Bronchial epithelial cell (primary cell): ENCODE results near the gene THSD4. TPM values are rescaled to one million over a fixed set of nuclear protein-coding genes. Genes with fewer than 3 reads are reported as not detected.

ENCODE experiments used
- DNase-seq: peaks from one replicate; pipeline ENCODE4 v3.0.0-alpha.2; 2010; ENCODE audit warnings: low read depth
- FAIRE-seq: peaks from 2 replicates; lab custom pipeline; 2011; peaks lifted over from hg19 to GRCh38; lab: Jason Lieb, UNC
- H3K27me3 ChIP-seq: 2 replicates; pipeline ENCODE4 v1.5.1; 2011; ENCODE audit warnings: low read length; ENCODE audit not compliant: control insufficient read depth, insufficient read depth
- H3K36me3 ChIP-seq: 2 replicates; pipeline ENCODE4 v1.5.1; 2011; ENCODE audit warnings: low read length; ENCODE audit not compliant: control insufficient read depth, insufficient read depth
- H3K4me3 ChIP-seq: 2 replicates; pipeline ENCODE4 v1.5.1; 2011; ENCODE audit warnings: mild to moderate bottlenecking, low read depth, low read length, control low read depth
- total RNA-seq: library from RNA; depleted of rRNA; stranded (reverse); fragments of >200 nt; gene quantifications from 2 replicates; pipeline ENCODE4 v1.2.1, GENCODE V29; 2014
- TF ChIP-seq, protein P1 (sequence below): IDR thresholded peaks from 2 replicates; pipeline ENCODE4 v1.5.1; 2011; ENCODE audit warnings: mild to moderate bottlenecking, moderate library complexity, low read length, control low read depth, inconsistent platforms; ENCODE audit not compliant: insufficient read depth, severe bottlenecking

THSD4 gene
- total RNA-seq, 1 donor from 2014 or later = 14.5 TPM

DNA sequence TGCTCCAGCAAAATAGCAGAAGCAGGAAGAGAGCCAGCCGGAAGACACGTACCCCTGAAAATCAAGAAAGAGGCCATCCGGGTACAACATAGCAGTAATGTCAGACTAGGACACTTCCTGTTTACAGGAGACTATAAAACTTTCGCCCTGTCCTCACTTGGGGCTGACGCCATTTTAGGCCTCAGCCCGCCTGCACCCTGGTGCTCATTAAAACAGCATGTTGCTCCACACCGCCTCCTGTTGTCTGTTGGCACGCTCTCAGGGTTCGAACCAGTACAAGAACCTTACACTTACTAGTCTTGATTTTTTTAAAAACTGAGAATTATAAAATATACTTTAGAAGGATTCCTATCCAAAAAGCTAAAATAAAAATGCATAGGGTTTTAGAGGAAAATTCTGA lies 535.3 kb downstream of the THSD4 start:
- no peaks in the 10 kb centered on the region for H3K36me3 ChIP-seq
- TF ChIP-seq, protein P1, sequence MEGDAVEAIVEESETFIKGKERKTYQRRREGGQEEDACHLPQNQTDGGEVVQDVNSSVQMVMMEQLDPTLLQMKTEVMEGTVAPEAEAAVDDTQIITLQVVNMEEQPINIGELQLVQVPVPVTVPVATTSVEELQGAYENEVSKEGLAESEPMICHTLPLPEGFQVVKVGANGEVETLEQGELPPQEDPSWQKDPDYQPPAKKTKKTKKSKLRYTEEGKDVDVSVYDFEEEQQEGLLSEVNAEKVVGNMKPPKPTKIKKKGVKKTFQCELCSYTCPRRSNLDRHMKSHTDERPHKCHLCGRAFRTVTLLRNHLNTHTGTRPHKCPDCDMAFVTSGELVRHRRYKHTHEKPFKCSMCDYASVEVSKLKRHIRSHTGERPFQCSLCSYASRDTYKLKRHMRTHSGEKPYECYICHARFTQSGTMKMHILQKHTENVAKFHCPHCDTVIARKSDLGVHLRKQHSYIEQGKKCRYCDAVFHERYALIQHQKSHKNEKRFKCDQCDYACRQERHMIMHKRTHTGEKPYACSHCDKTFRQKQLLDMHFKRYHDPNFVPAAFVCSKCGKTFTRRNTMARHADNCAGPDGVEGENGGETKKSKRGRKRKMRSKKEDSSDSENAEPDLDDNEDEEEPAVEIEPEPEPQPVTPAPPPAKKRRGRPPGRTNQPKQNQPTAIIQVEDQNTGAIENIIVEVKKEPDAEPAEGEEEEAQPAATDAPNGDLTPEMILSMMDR = no peak
- H3K4me3 ChIP-seq = no peak overlapping the region
- DNase-seq (no peak), FAIRE-seq (no peak)
- no peaks in the 10 kb centered on the region for H3K27me3 ChIP-seq

DNA sequence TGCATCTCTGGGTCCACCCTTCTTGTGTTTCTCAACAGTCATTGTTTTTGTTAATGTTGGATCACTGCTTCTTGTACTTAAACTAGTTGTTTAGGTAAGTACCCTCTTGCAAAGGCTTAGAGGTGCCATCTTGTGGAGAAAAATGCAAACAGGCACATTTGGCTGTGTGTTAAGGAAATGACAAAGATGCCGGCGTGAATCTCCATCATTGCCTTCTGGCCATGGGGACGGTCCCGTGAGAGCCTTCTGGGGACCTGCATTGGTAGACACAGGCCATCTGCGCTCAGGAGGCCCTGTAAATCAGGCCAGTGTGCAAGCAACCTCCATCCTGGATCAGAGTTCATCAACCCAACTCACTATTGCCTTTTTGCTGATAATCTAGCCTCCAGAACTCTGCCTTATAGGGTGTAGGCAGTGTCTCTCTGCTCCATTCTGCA lies 536.5 kb downstream of the THSD4 start:
- TF ChIP-seq, protein P1 = peak; percentile 62
- peak; percentile 76 for DNase-seq
- Histone ChIP-seq H3K4me3 (no peak overlapping the region), H3K36me3 (no peaks in the 10 kb centered on the region), H3K27me3 (no peaks in the 10 kb centered on the region)
- no peak for FAIRE-seq

DNA sequence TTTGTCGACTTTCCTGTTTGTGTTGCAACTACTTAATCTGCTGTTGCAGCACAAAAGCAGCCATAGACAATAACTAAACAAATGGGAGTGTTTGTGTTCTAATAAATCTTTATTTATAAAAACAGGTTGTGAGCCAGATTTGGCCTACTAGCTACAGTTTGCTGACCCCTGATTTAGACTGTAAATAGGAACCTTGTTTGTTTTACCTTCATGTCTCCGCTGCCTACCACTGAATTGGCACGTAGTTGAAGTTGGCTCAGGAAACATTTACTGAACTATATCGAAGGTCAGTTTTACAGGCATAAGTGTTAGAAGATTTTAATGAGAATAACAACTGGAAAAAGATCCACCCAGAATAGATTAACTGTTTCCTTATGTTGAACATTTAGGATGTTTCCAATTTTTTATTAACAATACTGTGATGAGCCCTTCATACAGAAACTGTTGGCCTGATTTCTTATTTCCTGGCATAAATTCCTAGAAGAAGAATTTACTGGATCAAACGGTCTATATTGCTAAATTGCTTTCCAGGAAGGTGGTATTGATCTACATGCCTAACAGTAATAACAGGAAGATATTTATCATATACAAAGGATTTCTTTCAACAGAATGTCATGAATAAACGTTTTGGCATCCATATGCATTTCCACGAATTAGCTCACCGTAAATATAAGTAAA lies 538.9 kb downstream of the THSD4 start:
- TF ChIP-seq, protein P1 = no peak
- FAIRE-seq = no peak
- no peaks in the 10 kb centered on the region for H3K36me3 ChIP-seq

DNA sequence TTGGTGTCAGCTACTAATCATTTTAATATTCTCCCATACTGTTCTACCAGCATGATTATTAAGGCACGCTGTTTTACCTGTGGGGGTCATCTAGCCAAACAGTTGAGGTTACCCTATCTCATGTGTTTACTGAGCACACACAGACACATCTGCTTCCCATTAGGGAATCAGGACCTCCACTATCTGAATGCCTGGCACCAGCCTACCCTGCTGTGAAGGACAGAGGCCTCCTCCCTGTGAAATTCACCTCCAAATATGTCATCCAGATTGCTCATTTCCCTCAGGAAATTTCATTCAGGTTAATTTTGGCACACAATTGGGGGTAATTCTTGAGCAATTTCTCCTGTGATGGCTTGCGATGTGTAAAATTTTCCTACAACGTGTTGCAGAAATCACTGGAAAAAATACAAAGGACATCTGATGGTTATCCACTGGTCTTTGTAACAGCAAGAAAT lies 539.5 kb downstream of the THSD4 start:
- Histone ChIP-seq H3K4me3 (no peak overlapping the region), H3K36me3 (no peaks in the 10 kb centered on the region), H3K27me3 (no peaks in the 10 kb centered on the region)
- no peak for FAIRE-seq
- DNase-seq = peak; percentile 23
- TF ChIP-seq, protein P1 = no peak

More for the DNA sequence above, 538.9 kb downstream of the THSD4 start:
- H3K27me3 ChIP-seq = no peaks in the 10 kb centered on the region
- DNase-seq = no peak
- H3K4me3 ChIP-seq = no peak overlapping the region

DNA sequence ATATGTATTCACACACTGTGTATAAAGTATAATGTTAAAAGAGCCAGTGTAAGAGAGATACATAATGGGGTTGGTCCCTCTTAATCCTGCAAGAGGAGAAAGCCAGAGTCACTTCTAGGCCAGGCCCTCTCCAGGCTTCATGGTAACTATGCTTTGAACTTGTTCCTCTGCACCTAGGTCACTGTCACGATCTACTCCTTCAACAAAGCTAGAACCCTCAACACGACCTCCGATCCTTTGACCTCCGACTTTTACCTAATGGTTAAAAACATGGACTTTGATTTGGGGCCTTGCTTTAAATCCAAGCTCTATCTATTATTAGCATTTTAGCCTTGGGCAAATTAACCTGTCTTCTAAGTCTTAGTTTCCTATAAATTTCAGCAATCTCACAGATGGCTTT lies 541.2 kb downstream of the THSD4 start:
- no peak for FAIRE-seq
- TF ChIP-seq, protein P1 = no peak
- Histone ChIP-seq H3K27me3 (no peaks in the 10 kb centered on the region), H3K4me3 (no peak overlapping the region), H3K36me3 (no peaks in the 10 kb centered on the region)
- DNase-seq = no peak

DNA sequence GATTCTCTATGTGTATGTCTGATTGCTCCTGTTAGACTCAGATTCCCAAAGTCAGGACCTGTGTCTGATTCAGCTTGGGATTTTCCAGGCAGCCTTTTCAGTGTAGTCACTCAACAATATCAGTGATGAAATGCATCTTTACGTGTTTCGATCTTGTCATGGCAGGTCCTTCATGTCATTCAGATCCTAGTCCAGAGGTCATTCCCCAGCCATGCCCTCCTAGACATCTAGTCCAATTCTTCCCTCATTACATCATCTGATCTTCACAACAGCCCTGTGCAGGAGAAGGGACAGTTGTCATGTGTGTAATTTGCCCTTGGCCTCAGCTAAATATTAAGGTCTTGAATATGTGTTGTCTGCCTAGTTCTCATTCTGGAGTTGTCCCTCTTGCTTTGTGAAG lies 541.9 kb downstream of the THSD4 start:
- no peaks in the 10 kb centered on the region for H3K27me3 ChIP-seq
- TF ChIP-seq, protein P1 = no peak
- FAIRE-seq (no peak), DNase-seq (peak; percentile 49)
- H3K36me3 ChIP-seq = no peaks in the 10 kb centered on the region
- H3K4me3 ChIP-seq = no peak overlapping the region
